Measurements from ENCODE around the gene DPM3. TPM values are rescaled to one million over a fixed set of nuclear protein-coding genes. Genes with fewer than 3 reads are reported as not detected.

Gene DPM3
- total and polyA plus RNA-seq, 2 of the 4 experiments (the other 2 are of a cell fraction), result 29.0 to 129 TPM

DNA sequence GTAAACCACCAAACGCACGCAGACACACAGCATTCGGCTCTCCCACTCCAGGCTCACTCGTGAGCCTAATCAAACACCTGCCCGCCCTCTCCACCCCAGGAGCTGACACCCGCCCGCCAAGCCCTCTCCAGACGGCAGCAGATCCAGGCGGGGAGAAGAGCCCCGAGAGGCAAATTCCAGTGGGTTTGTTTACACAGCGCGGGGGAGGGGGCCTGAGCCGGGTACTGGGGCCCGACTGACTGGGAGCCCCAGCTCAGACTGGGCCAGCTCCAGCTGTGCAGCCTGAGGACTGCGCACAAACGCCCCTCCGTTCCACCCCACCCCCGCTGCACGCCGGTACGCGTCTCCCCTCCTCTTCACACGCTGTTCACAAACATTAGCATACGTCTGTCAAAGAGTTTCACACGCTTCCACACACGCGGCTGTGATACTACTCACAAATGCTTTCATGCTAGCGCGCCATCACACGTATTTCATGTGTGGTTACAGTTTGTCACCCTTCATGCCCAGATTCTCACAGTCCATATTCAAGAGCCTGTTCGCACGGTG lies 13.7 kb downstream of the DPM3 start:
- H3K9ac ChIP-seq (ENCODE audit: low read depth, low read length), result no peak overlapping the region

More for the DNA sequence above, 13.7 kb downstream of the DPM3 start:
- Histone ChIP-seq H4K8ac (ENCODE audit: low read depth in 2 of 2, low read length in 2 of 2) (no peak overlapping the region), H4K5ac (ENCODE audit: low read depth, low read length) (no peak overlapping the region), H3K18ac (ENCODE audit: low read depth, low read length) (no peak overlapping the region), H2BK5ac (ENCODE audit: low read depth, low read length, poor library complexity, severe bottlenecking) (no peak overlapping the region), H3K14ac (replicated peaks; ENCODE audit: low read depth, low read length) (no peak overlapping the region), H3K27me3 (ENCODE audit: control insufficient read depth, insufficient read depth, low read length) (peaks cover 47% of the 10 kb centered on the region), H2BK120ac (ENCODE audit: low read depth, low read length) (no peak overlapping the region), H4K20me1 (ENCODE audit: insufficient read depth, low read length) (peaks cover 2% of the 10 kb centered on the region), H2BK20ac (ENCODE audit: low read depth, low read length) (no peak overlapping the region), H4K91ac (ENCODE audit: insufficient read depth, low read depth, low read length) (no peak overlapping the region), H3K4ac (ENCODE audit: low read depth, low read length) (no peak overlapping the region), H3K9me1 (ENCODE audit: insufficient read depth, low read length) (peaks cover 8% of the 10 kb centered on the region; the same call in 1 of the 2 replicates), H3K4me2 (ENCODE audit: low read depth, low read length) (peak overlapping the region; percentile 94), H3K23ac (ENCODE audit: low read depth, low read length) (peak overlapping the region; percentile 53; the same call in 1 of the 2 replicates), H2AK9ac (replicated peaks; ENCODE audit: low read depth, low read length, poor library complexity) (no peak overlapping the region), H3K4me1 (ENCODE audit: control insufficient read depth, insufficient read depth, low read length) (peaks cover 22% of the 10 kb centered on the region), H2AFZ (replicated peaks; ENCODE audit: low read length, poor library complexity) (peak overlapping the region; percentile 68), H3K79me1 (ENCODE audit: low read depth in 1 of 2, low read length in 2 of 2) (no peaks in the 10 kb centered on the region), H3K27ac (ENCODE audit: insufficient read depth, low read length) (no peak overlapping the region), H3K9me3 (ENCODE audit: control insufficient read depth, insufficient read depth, low read length) (no peaks in the 10 kb centered on the region), H2BK15ac (ENCODE audit: low read depth, low read length) (no peak overlapping the region), H3K36me3 (ENCODE audit: control insufficient read depth, insufficient read depth, low read length) (no peaks in the 10 kb centered on the region), H3K4me3 (ENCODE audit: insufficient read depth, low read depth, low read length) (peak overlapping the region; percentile 47; the same call in 1 of the 2 replicates), H2AK5ac (ENCODE audit: low read depth, low read length) (no peak overlapping the region), H3K56ac (ENCODE audit: extremely low read depth, insufficient read depth, low read length) (no peak overlapping the region)
- BruUV-seq (replicated peaks), result no TSS peak
- in situ Hi-C loops (cut with MboI; ENCODE audit: low sequenced_read_pairs), result no loop called here
- CTCF ChIA-PET, result interaction anchor here (0.6 to 0.8 kb wide), 2 partner anchors 11 to 763 kb away, joined by 3 read pairs; no protein-coding TSS in a partner anchor
- POLR2A ChIA-PET (ENCODE audit: unreplicated experiment), result no interaction called here
- TF ChIP-seq POLR2A (IDR thresholded peaks at IDR 0.05; ENCODE audit: low read depth, low read length) (no peak), RCOR1 (IDR thresholded peaks at IDR 0.05; ENCODE audit: insufficient replicate concordance, low read length) (no peak), RAD21 (IDR thresholded peaks at IDR 0.05; ENCODE audit: low read length) (no peak), MAZ (IDR thresholded peaks at IDR 0.05; ENCODE audit: borderline replicate concordance, low read depth, low read length) (no peak), RFX5 (IDR thresholded peaks at IDR 0.05; ENCODE audit: low read depth, low read length) (no peak), CEBPB (IDR thresholded peaks at IDR 0.05; ENCODE audit: low read depth, low read length) (no peak), MXI1 (IDR thresholded peaks at IDR 0.05; ENCODE audit: borderline replicate concordance, low read depth, low read length) (no peak), SMC3 (IDR thresholded peaks at IDR 0.05; ENCODE audit: low read depth, low read length) (no peak), BHLHE40 (IDR thresholded peaks at IDR 0.05; ENCODE audit: low read depth, low read length) (no peak), FOS (IDR thresholded peaks at IDR 0.05; ENCODE audit: low read depth, low read length) (no peak), NFE2L2 (IDR thresholded peaks at IDR 0.05; ENCODE audit: low read depth, low read length) (no peak)
- TF ChIP-seq, protein P1, sequence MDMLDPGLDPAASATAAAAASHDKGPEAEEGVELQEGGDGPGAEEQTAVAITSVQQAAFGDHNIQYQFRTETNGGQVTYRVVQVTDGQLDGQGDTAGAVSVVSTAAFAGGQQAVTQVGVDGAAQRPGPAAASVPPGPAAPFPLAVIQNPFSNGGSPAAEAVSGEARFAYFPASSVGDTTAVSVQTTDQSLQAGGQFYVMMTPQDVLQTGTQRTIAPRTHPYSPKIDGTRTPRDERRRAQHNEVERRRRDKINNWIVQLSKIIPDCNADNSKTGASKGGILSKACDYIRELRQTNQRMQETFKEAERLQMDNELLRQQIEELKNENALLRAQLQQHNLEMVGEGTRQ (IDR thresholded peaks at IDR 0.05; ENCODE audit: low read depth, low read length), result no peak
- TF ChIP-seq, protein P2, sequence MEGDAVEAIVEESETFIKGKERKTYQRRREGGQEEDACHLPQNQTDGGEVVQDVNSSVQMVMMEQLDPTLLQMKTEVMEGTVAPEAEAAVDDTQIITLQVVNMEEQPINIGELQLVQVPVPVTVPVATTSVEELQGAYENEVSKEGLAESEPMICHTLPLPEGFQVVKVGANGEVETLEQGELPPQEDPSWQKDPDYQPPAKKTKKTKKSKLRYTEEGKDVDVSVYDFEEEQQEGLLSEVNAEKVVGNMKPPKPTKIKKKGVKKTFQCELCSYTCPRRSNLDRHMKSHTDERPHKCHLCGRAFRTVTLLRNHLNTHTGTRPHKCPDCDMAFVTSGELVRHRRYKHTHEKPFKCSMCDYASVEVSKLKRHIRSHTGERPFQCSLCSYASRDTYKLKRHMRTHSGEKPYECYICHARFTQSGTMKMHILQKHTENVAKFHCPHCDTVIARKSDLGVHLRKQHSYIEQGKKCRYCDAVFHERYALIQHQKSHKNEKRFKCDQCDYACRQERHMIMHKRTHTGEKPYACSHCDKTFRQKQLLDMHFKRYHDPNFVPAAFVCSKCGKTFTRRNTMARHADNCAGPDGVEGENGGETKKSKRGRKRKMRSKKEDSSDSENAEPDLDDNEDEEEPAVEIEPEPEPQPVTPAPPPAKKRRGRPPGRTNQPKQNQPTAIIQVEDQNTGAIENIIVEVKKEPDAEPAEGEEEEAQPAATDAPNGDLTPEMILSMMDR (conservative IDR thresholded peaks at IDR 0.05; ENCODE audit: low read depth, low read length), result no peak
- TF ChIP-seq, protein P3, sequence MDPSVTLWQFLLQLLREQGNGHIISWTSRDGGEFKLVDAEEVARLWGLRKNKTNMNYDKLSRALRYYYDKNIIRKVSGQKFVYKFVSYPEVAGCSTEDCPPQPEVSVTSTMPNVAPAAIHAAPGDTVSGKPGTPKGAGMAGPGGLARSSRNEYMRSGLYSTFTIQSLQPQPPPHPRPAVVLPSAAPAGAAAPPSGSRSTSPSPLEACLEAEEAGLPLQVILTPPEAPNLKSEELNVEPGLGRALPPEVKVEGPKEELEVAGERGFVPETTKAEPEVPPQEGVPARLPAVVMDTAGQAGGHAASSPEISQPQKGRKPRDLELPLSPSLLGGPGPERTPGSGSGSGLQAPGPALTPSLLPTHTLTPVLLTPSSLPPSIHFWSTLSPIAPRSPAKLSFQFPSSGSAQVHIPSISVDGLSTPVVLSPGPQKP (IDR thresholded peaks at IDR 0.05; ENCODE audit: borderline replicate concordance, low read depth, low read length), result no peak
- ATAC-seq (ENCODE audit: low read depth), result peak; percentile 18
- intact Hi-C loops (cut with micrococcal nuclease), result loop anchor here (5.0 kb wide), 1 partner anchor 34 kb away; no protein-coding TSS in a partner anchor
- peak; percentile 27 for DNase-seq
- dilution Hi-C loops (cut with HindIII; ENCODE audit: low sequenced_read_pairs, unreplicated experiment), result no loop called here
- 6% methylated on average over 12 of the region's 32 CpGs; no CpG with 5 or more reads in 1 of the 2 experiments for WGBS, 2 experiments (ENCODE audit: extremely low coverage in 2 of 2, insufficient read length in 1 of 2)
